Endothelial cell of umbilical vein (primary cell): ENCODE measurements around the gene TMEM269.

Source experiments
- POLR2A ChIP-seq: IDR thresholded peaks from 2 replicates; pipeline ENCODE4 v1.6.1; 2012; ENCODE audit warnings: low read depth, mild to moderate bottlenecking, control low read depth, low read length
- TF ChIP-seq, protein P1 (sequence below), 2 donors: IDR thresholded peaks; 1 replicate in 1 of 2; 2 replicates in 1 of 2; pipeline ENCODE4 v1.5.1; 2011; ENCODE audit warnings: low read length in 2 of 2, mild to moderate bottlenecking in 2 of 2, moderate library complexity in 2 of 2, control low read depth in 1 of 2, inconsistent platforms in 1 of 2, low read depth in 1 of 2; ENCODE audit not compliant: insufficient read depth in 1 of 2; ENCODE audit errors: extremely low read depth in 1 of 2

DNA sequence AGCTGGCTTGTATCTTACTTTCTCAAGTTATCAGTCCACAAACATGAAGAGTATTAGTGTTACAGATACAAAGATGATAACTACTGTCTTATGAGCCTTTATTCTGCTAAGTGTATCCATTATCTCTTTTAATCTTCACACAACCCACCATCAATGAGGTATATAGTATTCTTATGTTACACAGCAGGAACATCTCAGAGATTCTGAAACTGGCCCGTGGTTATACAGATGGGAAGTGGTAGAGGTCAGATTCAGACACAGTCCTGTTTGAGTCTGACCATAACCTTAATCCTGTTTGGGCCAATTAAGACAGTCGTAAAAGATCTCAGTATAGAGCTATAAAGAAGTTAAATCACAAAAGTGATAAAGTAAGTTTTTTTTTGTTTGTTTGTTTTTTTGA lies 5.1 kb upstream of the TMEM269 start:
- TF ChIP-seq POLR2A = no peak
- TF ChIP-seq, protein P1, sequence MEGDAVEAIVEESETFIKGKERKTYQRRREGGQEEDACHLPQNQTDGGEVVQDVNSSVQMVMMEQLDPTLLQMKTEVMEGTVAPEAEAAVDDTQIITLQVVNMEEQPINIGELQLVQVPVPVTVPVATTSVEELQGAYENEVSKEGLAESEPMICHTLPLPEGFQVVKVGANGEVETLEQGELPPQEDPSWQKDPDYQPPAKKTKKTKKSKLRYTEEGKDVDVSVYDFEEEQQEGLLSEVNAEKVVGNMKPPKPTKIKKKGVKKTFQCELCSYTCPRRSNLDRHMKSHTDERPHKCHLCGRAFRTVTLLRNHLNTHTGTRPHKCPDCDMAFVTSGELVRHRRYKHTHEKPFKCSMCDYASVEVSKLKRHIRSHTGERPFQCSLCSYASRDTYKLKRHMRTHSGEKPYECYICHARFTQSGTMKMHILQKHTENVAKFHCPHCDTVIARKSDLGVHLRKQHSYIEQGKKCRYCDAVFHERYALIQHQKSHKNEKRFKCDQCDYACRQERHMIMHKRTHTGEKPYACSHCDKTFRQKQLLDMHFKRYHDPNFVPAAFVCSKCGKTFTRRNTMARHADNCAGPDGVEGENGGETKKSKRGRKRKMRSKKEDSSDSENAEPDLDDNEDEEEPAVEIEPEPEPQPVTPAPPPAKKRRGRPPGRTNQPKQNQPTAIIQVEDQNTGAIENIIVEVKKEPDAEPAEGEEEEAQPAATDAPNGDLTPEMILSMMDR (IDR thresholded peaks at IDR 0.05; ENCODE audit: extremely low read depth in 1 of 2, insufficient read depth in 1 of 2, low read depth in 1 of 2, low read length in 2 of 2) = no peak
